SIG-M5 treated with dmso at 0.1 percent for 504 hours (cell line): Measurements from ENCODE around the gene DIDO1.

Source experiments
- DNase-seq: peaks from one replicate; lab custom pipeline; 2025; ENCODE audit not compliant: unreplicated experiment; lab: John Stamatoyannopoulos, UW

DIDO1 gene

GRCh38 chr20:62926229-62927127 is at the start of gene DIDO1:
Gene DIDO1 (minus strand): TSS chr20:62926505.
- DNase-seq = peak; percentile 89

- no peak for DNase-seq
Measured at GRCh38 chr20:62975251-62975760, 49.0 kb upstream of the DIDO1 start.

- DNase-seq = no peak
Measured at GRCh38 chr20:62972845-62973745, 46.8 kb upstream of the DIDO1 start.

GRCh38 chr20:62971950-62972844 is 45.9 kb upstream of the DIDO1 start:
- DNase-seq = peak; percentile 89

GRCh38 chr20:62971211-62971949 is 45.1 kb upstream of the DIDO1 start:
- no peak for DNase-seq

GRCh38 chr20:62970307-62971210 is 44.3 kb upstream of the DIDO1 start:
- DNase-seq = no peak

- DNase-seq = no peak
Measured at GRCh38 chr20:62969939-62970306, 43.6 kb upstream of the DIDO1 start.

GRCh38 chr20:62969179-62969760 is 43.0 kb upstream of the DIDO1 start:
- no peak for DNase-seq

GRCh38 chr20:62968378-62969178 is 42.3 kb upstream of the DIDO1 start:
- DNase-seq = no peak

GRCh38 chr20:62967628-62968351 is 41.5 kb upstream of the DIDO1 start:
- DNase-seq = no peak

- DNase-seq = no peak
Measured at GRCh38 chr20:62967149-62967501, 40.8 kb upstream of the DIDO1 start.

GRCh38 chr20:62966212-62967148 is 40.2 kb upstream of the DIDO1 start:
- no peak for DNase-seq

GRCh38 chr20:62965363-62965771 is 39.1 kb upstream of the DIDO1 start:
- DNase-seq = no peak

- DNase-seq = no peak
Measured at GRCh38 chr20:62964700-62965099, 38.4 kb upstream of the DIDO1 start.

- no peak for DNase-seq
Measured at GRCh38 chr20:62963614-62964397, 37.5 kb upstream of the DIDO1 start.
